ENCODE results near the gene MAP3K1.
"Not testable (repeated sequence)": the region's sequence is repeated elsewhere in the genome, so short reads cannot be mapped to it uniquely, and the experiment has no call there.

MAP3K1 gene

DNA sequence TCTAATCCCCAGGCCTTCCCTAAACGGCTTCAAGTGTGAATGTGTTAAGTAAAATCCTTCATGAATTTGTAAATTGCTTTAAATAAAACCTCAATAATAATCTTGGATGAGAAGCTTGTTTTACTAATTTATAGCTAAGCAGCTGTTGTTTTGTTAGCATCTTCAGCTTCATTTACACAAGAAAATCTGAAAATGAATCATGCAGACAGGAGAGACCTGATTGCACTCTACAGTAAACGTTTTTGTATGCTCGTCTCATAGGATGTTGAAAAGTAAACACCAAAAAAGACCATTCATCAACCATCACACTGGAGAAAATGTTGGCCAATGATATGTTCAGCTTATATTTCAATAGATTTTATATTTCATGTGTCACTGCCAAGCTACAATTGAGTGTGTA, 40.4 kb upstream of the MAP3K1 start:
- Histone ChIP-seq H3K9me3 (ENCODE audit: control insufficient read depth, insufficient read depth, low read depth, low read length) (no peaks in the 10 kb centered on the region), H3K27ac (ENCODE audit: extremely low read depth, low read depth, low read length) (no peak overlapping the region), H3K4me1 (ENCODE audit: control insufficient read depth, insufficient read depth, low read length) (no peaks in the 10 kb centered on the region), H3K36me3 (ENCODE audit: control insufficient read depth in 2 of 2, insufficient read depth in 1 of 2, low read length in 2 of 2) (no peaks in the 10 kb centered on the region), H3K4me3 (ENCODE audit: low read depth, low read length) (no peak overlapping the region)
- ChIA-PET POLR2A (no interaction called here), CTCF (interaction anchor here (0.5 to 0.6 kb wide), 2 partner anchors 136 to 1039 kb away, joined by 3 read pairs; no protein-coding TSS in a partner anchor)
- TF ChIP-seq, protein P1, sequence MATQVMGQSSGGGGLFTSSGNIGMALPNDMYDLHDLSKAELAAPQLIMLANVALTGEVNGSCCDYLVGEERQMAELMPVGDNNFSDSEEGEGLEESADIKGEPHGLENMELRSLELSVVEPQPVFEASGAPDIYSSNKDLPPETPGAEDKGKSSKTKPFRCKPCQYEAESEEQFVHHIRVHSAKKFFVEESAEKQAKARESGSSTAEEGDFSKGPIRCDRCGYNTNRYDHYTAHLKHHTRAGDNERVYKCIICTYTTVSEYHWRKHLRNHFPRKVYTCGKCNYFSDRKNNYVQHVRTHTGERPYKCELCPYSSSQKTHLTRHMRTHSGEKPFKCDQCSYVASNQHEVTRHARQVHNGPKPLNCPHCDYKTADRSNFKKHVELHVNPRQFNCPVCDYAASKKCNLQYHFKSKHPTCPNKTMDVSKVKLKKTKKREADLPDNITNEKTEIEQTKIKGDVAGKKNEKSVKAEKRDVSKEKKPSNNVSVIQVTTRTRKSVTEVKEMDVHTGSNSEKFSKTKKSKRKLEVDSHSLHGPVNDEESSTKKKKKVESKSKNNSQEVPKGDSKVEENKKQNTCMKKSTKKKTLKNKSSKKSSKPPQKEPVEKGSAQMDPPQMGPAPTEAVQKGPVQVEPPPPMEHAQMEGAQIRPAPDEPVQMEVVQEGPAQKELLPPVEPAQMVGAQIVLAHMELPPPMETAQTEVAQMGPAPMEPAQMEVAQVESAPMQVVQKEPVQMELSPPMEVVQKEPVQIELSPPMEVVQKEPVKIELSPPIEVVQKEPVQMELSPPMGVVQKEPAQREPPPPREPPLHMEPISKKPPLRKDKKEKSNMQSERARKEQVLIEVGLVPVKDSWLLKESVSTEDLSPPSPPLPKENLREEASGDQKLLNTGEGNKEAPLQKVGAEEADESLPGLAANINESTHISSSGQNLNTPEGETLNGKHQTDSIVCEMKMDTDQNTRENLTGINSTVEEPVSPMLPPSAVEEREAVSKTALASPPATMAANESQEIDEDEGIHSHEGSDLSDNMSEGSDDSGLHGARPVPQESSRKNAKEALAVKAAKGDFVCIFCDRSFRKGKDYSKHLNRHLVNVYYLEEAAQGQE (tag by site-specific recombination; IDR thresholded peaks at IDR 0.05), result no peak
- TF ChIP-seq ZNF585B (tag by site-specific recombination; IDR thresholded peaks at IDR 0.05) (no peak), SCRT1 (tag by site-specific recombination; IDR thresholded peaks at IDR 0.05; ENCODE audit: borderline replicate concordance) (no peak), ZNF202 (tag by site-specific recombination; IDR thresholded peaks at IDR 0.05; ENCODE audit: borderline replicate concordance) (no peak), ZNF121 (tag by site-specific recombination; IDR thresholded peaks at IDR 0.05) (no peak)

DNA sequence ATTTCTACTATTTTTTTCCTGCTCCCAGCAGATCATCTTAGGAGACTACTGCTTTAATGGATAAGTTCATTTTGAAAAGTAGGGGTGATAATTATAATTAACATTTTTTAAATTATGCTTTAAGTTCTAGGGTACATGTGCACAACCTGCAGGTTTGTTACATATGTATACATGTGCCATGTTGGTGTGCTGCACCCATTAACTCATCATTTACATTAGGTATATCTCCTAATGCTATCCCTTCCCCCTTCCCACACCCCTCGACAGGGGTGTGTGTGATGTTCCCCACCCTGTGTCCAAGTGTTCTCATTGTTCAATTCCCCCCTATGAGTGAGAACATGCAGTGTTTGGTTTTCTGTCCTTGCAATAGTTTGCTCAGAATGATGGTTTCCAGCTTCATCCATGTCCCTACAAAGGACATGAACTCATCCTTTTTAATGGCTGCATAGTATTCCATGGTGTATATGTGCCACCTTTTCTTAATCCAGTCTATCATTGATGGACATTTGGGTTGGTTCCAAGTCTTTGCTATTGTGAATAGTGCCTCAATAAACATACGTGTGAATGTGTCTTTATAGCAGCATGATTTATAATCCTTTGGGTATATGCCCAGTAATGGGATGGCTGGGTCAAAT, 39.0 kb upstream of the MAP3K1 start:
- POLR2A ChIA-PET, result not testable (repeated sequence)

GRCh38 chr5:56783261-56783660, 32.1 kb upstream of the MAP3K1 start:
- Histone ChIP-seq H3K36me3 (ENCODE audit: control insufficient read depth in 2 of 2, insufficient read depth in 1 of 2, low read length in 2 of 2) (no peaks in the 10 kb centered on the region), H3K4me1 (ENCODE audit: control insufficient read depth, insufficient read depth, low read length) (no peaks in the 10 kb centered on the region), H3K27ac (ENCODE audit: extremely low read depth, low read depth, low read length) (no peak overlapping the region), H3K9me3 (ENCODE audit: control insufficient read depth, insufficient read depth, low read depth, low read length) (no peaks in the 10 kb centered on the region), H3K4me3 (ENCODE audit: low read depth, low read length) (no peak overlapping the region)
- CTCF ChIA-PET, result interaction anchor here (0.7 to 0.8 kb wide), 2 partner anchors 118 to 148 kb away, joined by 3 to 4 read pairs; no protein-coding TSS in a partner anchor
- POLR2A ChIA-PET, result no interaction called here
- TF ChIP-seq AEBP2 (tag by site-specific recombination; IDR thresholded peaks at IDR 0.05; ENCODE audit: borderline replicate concordance) (no peak), ZNF19 (tag by site-specific recombination; IDR thresholded peaks at IDR 0.05; ENCODE audit: low read depth) (no peak), KLF7 (tag by site-specific recombination; IDR thresholded peaks at IDR 0.05; ENCODE audit: borderline replicate concordance) (no peak), ZNF292 (tag by site-specific recombination; IDR thresholded peaks at IDR 0.05; ENCODE audit: borderline replicate concordance, low read depth) (no peak), ZNF23 (tag by site-specific recombination; IDR thresholded peaks at IDR 0.05; ENCODE audit: borderline replicate concordance) (no peak), ZNF558 (tag by site-specific recombination; IDR thresholded peaks at IDR 0.05) (no peak), SETDB1 (IDR thresholded peaks at IDR 0.05; ENCODE audit: insufficient read length, low read length) (no peak), KLF8 (tag by site-specific recombination; IDR thresholded peaks at IDR 0.05) (no peak), ZEB2 (tag by site-specific recombination; IDR thresholded peaks at IDR 0.05) (no peak), ZNF394 (tag by site-specific recombination; IDR thresholded peaks at IDR 0.05; ENCODE audit: borderline replicate concordance) (no peak), ZFP41 (tag by site-specific recombination; IDR thresholded peaks at IDR 0.05; ENCODE audit: borderline replicate concordance) (no peak), ZNF391 (tag by site-specific recombination; IDR thresholded peaks at IDR 0.05; ENCODE audit: borderline replicate concordance, low read depth) (no peak), ZNF423 (tag by site-specific recombination; IDR thresholded peaks at IDR 0.05) (no peak)

More for the DNA sequence above, 39.0 kb upstream of the MAP3K1 start:
- H3K36me3 ChIP-seq (ENCODE audit: control insufficient read depth in 2 of 2, insufficient read depth in 1 of 2, low read length in 2 of 2); H3K27ac ChIP-seq (ENCODE audit: extremely low read depth, low read depth, low read length); H3K9me3 ChIP-seq (ENCODE audit: control insufficient read depth, insufficient read depth, low read depth, low read length); H3K4me3 ChIP-seq (ENCODE audit: low read depth, low read length); CTCF ChIA-PET; H3K4me1 ChIP-seq (ENCODE audit: control insufficient read depth, insufficient read depth, low read length): not testable (repeated sequence)
- peak; percentile 86 for TF ChIP-seq ZNF146 (tag by site-specific recombination; IDR thresholded peaks at IDR 0.05)
- TF ChIP-seq, protein P2, sequence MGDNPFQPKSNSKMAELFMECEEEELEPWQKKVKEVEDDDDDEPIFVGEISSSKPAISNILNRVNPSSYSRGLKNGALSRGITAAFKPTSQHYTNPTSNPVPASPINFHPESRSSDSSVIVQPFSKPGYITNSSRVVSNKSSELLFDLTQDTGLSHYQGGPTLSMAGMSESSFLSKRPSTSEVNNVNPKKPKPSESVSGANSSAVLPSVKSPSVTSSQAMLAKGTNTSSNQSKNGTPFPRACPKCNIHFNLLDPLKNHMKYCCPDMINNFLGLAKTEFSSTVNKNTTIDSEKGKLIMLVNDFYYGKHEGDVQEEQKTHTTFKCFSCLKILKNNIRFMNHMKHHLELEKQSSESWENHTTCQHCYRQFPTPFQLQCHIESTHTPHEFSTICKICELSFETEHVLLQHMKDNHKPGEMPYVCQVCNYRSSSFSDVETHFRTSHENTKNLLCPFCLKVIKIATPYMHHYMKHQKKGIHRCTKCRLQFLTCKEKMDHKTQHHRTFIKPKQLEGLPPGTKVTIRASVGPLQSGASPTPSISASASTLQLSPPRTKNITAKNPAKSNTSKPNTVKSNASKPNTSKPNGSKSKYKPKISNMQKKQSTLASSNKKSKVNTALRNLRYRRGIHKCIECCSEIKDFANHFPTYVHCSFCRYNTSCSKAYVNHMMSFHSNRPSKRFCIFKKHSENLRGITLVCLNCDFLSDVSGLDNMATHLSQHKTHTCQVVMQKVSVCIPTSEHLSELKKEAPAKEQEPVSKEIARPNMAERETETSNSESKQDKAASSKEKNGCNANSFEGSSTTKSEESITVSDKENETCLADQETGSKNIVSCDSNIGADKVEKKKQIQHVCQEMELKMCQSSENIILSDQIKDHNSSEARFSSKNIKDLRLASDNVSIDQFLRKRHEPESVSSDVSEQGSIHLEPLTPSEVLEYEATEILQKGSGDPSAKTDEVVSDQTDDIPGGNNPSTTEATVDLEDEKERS (tag by site-specific recombination; IDR thresholded peaks at IDR 0.05), result 0 out of 2 replicates have a peak, but pooled peaks have one; percentile 54
- TF ChIP-seq, protein P3, sequence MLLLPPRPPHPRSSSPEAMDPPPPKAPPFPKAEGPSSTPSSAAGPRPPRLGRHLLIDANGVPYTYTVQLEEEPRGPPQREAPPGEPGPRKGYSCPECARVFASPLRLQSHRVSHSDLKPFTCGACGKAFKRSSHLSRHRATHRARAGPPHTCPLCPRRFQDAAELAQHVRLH (tag by site-specific recombination; IDR thresholded peaks at IDR 0.05), result peak; percentile 46; the same call in 1 of the 2 replicates
